ENCODE results near the gene UNC5CL.

UNC5CL gene

DNA sequence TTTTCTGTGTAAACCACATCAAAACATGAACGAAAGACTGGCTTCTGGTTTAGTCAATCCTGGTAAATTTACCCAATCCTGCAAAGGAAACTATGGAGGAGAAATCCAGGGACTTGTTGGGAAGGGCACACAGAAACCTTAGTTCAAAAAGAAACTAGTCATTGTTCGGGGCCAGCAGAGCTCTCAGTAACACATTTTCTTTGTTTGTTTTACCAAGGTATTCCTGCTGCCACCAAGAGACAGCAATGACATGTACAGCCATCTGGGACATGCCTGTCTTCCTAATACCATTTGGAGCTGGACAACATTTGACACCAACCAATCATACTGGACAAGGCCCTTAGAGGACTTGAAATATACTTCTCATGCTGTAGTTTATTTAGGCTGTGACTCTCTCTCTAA lies 24.9 kb upstream of the UNC5CL start:
- DNase-seq = peak; percentile 38

DNA sequence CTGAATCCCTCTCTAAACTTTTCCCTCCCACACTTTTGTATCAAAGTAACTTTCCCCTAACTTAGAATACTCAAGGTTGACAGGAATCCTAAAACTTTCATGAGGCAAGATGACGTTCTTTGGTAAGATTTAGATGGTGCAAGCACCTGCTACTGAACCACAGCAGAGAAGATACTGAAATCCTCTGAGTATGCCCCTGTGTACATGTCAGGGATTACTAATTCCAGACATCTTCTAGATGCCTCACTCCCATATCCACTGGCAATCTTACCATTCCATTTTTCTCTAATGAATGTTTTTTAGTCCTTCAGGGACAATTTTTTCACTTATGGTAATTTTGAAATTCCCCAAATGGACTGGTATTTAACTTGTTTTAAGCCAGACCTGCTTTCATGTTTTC lies 23.0 kb upstream of the UNC5CL start:
- DNase-seq = no peak

DNA sequence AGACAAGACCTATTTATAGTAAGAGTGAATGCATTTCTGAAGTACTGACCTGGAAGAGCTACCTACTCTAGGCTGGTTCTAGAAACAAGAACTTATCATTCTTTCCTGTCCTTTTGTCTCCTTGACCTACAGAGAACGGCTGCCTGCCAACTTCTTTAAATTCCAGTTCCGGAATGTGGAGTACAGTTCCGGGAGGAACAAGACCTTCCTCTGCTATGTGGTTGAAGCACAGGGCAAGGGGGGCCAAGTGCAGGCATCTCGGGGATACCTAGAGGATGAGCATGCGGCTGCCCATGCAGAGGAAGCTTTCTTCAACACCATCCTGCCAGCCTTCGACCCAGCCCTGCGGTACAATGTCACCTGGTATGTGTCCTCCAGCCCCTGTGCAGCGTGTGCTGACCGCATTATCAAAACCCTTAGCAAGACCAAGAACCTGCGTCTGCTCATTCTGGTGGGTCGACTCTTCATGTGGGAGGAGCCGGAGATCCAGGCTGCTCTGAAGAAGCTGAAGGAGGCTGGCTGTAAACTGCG lies 22.2 kb upstream of the UNC5CL start:
- DNase-seq = no peak

DNA sequence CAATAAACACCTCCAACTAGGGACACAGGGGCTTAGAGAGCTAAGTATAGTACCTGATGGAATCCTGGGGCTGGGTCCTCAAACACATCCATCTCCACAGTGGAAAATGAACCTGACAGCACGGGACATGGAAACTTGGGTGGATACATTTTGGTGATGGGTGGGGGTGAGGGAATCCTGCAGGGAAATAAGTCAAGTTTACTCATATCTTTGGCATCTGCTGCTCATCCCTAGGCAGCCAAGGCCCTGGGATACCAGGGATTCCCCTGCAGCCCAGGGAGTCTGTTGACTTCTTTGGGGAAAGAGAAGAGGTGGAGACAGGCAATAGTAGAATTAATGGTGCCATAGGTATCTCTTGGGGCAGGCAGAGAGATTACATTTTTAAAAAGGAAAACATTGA lies 20.5 kb upstream of the UNC5CL start:
- DNase-seq = no peak

DNA sequence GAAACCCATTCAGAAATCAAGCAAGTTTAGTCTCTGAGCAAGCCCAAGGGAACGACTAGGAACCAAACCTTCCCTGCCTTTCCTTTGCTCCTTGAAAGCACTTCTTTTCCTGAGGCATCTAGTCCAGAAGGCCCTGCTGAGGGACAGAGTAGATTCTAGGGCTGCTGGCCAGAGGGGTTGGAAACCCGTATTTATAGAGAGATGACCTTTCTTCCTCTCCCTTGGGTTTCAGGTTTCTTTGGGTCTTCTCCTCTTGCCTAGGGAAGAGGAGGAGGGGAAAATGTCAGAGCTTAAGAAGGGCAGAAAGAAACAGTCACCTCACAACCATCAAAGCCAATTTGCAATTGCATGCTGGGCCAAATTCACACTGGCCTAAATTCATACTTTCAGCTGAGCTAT lies 19.8 kb upstream of the UNC5CL start:
- no peak for DNase-seq

DNA sequence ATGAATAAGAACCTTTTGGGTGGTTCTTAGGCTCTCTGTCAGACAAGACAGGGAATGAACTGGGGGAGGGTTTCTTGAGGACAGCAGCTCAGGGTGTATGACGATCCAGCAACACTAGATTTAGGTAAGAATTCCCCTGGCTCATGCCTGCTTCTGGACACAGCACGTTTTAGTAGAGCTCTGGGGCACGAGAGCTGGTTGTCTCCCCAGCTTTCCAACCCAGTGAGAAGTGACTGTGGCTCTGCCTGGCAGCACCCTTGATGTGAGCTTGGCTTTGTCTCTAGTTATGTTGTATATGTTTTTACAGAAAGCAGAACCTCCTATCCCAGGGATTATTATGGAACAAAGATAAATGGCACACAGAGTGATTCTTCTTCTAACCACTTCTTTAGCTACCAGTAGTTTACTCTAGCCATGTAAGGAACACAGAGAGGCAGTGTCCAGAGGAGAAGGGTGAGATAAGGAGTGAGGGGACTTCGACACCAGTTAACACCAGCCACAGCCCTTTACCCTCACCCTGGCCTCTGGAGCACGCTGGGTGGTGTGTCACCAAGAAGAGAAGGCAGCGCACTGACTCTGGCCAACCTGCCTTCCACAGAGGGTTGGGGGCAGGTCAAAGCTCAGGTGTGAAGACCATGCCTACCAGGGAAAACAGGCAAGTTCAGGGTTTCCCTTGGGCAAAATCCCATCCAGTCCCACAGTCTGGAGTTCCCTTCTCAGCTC lies 17.9 kb upstream of the UNC5CL start:
- no peak for DNase-seq

DNA sequence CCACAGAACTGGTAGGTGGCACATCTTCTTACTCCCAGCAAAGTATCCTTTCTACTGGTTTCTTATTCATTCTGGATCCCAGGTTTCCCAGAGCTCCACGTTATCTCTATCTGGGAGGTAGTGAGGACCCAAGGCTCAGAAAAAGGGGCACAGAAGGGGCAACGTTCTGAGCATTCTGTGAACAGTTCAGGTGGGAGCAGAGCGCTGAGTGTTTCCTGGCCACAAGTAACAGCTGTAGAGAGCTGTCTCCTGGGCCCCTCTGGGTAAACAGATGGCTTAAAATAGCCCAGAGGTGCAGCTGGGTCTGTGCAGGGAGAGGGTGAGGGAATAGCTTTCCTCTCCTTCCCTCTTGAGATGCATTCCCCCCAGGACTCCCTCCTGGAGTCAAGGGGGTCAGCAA lies 16.1 kb upstream of the UNC5CL start:
- peak; percentile 60 for DNase-seq

DNA sequence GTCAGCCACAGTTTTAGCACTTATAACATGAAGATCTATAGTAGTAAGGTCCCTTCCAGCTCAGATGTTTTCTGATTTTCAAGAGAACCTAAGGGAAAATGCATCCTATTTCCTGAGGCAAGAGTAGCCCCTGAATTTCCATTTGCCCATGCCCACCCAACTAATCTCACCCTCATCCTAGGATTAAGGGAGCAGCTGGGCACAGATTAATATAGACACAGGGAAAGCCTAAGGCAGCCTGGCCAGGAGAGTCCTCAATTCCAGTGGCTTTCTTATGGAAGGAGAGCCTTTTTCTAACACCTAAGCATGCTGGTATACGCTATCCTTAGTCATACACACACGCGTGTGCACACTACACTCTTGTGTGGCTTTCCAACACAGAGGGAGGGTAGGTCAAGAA lies 15.5 kb upstream of the UNC5CL start:
- no peak for DNase-seq

DNA sequence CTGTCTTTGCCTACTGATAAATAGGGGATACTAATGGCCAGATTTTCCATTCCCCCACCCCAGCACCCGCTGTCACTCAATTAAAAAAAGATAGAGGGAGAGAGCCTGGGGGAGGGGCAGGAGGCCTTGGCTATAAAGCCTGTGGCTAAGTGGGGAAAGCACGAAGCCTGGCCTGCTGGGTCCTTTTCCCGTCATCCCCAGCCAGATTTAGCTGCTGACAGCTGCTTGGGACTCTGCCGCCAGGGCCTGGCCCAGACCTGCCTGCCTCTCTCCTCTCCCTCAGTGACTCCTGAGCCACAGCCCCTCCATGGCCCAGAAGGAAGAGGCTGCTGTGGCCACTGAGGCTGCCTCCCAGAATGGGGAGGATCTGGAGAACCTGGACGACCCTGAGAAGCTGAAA lies 14.0 kb upstream of the UNC5CL start, which contains the start of gene APOBEC2:
TSS of gene APOBEC2 (plus strand) at position 162 of the 400 bp plus-strand sequence. CDS start at position 308, 146 bp downstream.
- no peak for DNase-seq

DNA sequence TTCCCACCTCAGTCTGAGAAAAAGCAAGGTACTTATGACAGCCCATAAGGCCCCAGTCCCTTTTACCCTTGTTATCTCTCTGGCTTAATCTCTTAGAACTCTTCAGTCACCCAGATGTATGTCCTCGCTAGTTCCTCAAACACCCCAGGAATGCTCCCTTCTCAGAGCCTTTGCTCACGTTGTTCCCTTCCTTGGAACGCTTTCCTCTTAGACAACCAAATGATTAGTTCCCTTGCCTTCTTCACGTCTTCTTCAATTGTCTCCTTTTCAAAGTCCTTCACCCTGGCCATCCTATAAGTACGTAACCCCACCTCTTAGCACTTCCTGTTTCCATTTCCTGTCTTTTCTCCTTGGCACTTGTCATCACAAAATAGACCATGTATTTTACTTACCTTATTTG lies 12.9 kb upstream of the UNC5CL start:
- peak; percentile 51 for DNase-seq

DNA sequence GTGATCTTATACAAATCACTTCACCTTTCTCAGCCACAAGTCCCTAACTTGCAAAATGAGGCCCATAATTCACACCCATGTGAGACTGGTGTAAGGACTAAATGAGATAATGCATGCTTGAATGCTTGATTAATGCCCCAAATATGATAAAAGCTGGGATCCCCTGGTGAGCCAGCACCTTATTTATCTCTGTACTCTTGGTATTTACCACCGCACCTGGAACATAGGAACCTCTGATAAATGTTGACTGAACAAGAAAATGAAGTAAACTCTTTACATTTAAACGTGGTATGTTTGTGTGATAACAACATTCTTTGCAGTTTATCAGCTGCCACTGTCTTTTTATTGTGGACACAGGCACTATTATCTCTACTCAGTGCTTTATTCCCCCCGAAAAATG lies 11.5 kb upstream of the UNC5CL start:
- no peak for DNase-seq

DNA sequence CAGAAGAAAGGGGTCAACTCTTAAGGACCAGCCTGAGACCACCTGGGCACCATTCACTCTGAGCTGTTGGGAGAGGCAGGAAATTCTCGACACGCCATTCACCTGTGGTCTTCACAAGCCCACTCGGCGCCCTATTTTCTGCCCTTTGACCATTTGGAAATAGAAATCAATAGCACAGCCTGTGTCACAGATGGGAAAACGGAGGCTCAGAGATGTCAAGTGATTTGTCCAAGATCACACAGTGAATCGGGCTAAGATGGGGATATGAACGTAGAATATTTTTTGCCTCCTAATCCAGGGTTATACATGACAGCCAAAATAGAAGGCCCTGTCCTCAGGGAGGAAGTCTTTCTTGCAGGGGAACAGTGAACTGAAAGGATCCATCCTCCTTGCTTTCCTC lies 10.9 kb upstream of the UNC5CL start:
- DNase-seq = no peak

DNA sequence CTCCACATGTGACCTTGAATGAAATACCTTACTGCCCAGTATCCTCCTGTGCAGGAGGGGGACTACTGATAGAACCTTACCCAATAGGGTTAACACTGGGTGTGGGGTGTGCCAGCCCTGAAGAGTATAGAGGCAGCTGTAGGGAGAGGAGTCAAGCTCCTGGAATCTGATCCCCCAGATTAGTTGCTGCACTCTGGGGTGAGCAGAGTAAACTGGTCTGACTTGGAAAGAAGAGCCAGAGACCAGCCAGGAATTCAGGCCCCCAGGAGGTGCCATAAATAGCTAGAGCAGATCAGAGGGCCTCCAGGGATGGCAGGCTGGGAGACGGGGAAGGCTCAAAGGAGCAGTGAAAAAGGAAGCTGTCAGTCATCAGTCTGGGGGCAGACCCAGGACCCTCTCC lies 10.5 kb upstream of the UNC5CL start:
- DNase-seq = no peak

DNA sequence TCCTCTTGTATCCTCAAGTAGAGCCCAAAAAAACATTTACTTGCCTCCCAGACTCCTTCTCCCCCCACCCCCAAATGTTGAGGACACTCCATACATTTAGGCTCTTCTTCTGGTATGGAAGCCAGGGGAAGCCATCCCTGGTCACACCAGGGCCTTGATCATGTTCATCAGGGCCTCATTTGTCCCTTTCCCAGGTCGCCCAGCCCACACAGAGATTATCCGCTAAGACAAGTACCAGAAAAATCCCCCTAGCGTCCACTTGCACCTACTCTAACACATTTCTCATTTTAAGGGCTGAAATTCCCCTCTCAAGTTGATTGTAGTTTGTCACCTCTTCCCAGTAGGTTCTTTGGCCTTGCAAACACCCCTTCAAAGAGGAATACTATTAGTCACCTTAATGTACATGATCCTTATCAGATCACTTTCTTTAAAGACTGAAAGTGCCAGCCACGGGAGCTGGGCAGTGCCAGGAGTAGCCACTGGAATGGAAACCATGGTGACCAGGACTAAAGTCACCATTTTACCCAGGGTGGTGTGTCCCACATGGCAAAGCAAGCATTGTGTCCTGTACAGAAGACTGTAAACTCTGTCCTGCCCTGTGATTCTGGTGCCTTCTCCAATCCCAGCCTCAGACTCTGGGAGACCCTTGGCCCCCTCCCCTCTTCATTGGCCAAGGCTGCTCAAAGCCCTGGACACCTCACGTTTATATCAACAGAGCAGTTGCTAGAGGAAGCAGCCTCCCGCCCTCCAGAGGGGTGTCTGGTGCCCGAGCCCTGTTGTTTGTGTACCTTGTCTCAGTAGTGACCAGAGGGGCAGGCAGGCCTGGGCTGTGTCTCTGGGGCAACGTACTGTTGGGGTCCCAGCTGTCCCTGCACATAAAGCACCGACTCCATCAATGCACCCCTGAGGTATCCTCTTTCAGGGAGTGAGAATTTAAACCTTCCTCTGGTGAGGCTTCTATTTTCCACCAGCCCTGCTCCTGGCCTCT lies 9.0 kb upstream of the UNC5CL start:
- no peak for DNase-seq

DNA sequence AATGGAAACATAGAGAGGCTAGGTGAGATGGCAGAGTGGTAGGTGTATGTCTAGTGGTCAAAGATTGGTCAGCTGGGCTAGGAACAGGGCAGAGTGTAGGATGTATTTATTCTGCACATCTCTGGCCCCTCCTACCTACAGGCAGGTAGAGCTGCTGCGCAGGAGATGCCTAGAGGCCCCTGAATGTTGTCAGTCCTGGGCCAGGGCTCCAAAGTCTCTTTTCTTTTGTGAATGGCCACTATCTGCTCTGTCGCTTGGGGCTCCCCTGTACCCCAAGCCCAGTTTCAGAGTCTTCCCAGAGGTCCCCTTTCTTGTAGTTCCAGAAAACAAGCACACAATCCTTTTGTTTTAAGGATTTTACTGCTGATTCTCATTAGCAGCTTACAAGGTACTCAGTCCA lies 8.3 kb upstream of the UNC5CL start:
- no peak for DNase-seq

DNA sequence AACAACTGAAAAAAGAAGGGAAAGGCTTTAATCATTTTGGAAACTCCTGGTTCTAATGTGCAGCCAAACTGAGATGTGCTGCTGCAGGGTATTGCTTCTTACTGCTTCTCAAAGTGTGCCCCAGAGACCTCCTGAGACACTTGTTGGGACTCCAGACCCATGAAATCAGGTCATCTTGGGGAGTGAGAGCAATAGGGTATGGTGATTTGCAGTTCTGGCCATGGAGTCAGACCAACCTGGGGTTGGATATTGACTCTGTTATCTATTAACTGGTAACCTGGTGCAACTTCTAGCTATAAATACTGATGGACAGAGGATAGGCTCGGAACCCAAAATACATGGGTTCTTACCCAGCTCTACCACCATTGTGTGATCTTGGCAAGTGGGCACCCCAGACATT lies 7.1 kb upstream of the UNC5CL start:
- DNase-seq = no peak

DNA sequence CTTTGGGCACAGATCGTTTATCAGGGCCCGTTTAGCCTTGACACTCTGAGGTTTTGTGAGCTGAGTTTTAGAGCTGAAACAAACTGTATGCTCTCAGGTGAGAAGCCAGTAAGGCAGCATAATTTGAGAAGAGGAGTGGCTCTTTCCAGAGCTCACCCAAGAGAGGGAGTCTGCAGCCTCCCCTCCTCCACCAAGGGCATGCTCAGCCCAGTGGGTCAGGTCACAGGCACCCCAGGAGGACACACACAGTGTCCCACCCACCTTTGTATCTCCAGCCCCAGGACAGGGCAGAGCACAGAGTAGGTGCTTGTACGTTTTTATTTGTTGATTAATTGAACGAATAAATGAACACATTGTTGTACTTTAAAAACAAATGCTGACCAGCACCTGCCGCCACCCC lies 6.6 kb upstream of the UNC5CL start:
- DNase-seq = no peak

DNA sequence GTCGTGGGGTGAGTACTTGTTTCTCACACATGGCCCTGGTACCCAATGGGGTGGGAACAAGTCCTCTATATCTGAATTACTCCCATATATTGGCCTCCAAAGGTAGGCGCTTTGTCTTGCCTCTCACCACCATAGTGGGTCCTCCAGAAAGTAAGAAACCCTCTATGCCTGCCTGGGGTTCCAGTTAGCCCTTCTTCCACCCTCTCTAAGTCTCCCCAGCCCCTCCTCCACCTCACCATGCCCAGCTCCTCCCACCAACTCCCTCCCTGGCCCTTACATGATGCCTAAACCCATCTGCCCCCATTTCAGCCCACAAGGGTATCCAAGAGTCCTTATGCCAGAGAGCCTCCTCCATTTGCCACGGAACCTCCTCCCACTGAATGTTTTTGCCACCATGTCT lies 4.1 kb upstream of the UNC5CL start:
- no peak for DNase-seq

DNA sequence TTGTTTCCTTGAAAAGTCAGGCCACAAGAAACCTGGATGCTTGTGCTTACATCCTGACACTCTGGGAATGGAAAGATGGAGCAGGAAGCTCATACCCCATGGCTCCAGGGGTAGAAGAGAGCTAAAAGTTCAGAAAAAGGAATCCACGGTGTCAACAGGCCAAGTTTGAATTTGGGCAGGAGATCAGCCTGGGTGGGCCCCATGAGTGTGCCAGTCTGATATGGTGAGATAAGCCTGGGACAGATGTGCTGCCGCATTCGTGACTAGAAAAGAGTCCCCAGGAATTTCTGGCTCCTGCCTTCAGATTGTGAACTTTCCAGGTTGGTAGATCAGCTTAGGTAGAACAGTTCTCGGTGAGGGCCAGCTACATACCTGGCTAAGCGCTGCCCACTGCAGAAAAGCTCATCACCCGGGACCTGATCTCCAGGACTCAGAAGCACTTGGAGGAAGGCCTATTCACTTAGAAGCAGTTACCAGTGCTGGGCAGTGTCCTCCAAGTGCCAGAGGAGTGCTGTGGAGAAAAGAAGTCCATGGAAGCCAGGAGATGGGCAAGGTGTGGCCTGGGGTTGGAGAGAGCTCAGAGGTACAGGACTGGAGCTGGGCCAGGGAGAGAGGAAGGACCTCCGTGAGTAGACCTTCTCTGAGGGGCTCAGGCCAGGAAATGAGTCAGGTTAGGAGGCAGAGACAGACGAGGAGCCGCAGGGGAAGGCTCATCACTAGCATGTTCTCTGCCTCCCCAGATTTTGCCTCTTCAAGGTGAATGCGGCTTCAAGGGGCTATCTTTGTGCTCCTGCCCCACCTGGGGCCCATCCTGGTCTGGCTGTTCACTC lies 3.4 kb upstream of the UNC5CL start, which contains the start of gene TSPO2:
TSS of gene TSPO2 (plus strand) at position 242 of the 830 bp plus-strand sequence. CDS start at position 761, 519 bp downstream.
- DNase-seq = no peak

DNA sequence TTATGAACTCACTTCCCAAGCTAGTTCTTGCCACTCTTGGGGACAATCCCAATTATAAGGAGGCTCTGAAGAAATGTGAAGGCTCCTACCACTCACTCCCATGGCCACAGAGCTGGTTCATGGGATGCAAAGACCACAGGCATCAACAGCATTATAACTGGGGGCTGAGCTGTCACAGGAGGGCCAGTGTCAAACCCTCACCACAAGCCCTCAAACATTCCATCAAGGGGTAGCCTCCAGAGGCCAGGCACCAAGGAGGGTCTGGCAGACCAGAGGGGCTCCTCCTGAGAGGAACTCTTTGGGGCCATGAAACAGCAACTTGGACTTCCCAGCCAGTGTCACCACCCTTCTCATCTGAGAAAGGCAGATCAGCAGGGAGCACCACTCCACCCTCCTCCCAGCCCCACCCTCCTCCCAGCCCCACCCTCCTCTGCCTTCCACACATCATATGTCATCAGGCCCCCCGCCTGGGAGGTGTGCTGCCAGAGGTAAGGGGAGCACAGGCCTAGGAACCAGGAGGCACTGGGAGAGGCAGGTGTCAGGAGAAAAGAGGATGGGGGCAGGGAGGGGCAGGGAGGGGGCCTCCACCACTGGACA lies 2.0 kb upstream of the UNC5CL start:
- no peak for DNase-seq

DNA sequence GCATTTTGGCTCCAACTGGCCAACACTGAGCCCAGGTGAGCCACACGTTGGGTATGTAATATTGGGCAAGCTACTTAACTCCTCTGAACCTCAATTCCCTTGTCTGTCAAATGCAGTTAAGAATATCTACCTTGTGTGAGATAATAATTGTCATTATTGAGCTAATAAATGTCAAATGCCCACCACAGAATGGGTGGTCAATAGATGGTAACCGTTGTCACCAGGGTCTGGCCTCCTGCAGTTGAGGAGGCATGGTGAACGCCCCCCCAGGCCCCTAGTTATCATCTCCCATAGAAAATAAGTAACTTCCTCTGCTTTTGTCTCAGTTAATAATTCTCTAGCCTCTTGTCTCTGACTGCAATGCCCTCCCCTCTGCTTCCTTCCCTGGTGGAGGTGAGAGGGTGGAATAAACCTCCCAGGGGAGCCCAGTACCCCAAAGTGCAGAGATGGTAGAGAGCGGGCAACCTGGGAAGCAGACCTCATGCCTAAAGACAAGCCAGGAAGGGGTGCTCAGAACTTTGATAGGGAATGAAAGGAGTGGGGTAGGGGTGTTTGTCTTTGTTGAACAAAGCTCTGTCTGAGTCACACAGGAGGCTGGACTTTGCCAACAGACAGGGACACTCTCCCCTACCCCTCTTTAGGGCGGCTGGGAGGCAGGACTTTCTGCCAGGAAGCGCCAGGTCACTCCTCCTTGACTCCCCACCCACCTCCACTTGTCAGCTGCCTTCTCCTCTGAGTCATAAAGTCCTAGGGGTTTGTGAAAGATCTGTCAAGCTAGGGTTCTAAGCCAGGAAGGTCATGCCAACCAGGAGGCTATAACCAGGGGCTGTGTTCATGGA lies 1.3 kb upstream of the UNC5CL start:
- DNase-seq = no peak
